Measurements from ENCODE around the gene APOL1. TPM values are rescaled to one million over a fixed set of nuclear protein-coding genes. Genes with fewer than 3 reads are reported as not detected.

APOL1 gene
- total RNA-seq, 1 donor from 2014 or later, result 4.7 TPM

Small RNAs within 50 kb of the gene (small RNA-seq; reads per million reads assigned to genes)
- gene MIR6819, result not detected

Other genes with a start within 250 kb of the APOL1 start
- gene RBFOX2, start 224.3 kb upstream of the APOL1 start, total RNA-seq, result 200 TPM
- gene APOL3, start 92.4 kb upstream of the APOL1 start, total RNA-seq, result 13.6 TPM
- 21.4 TPM for gene APOL4, start 51.3 kb upstream of the APOL1 start, total RNA-seq
- gene APOL2, start 13.6 kb upstream of the APOL1 start, total RNA-seq, result 21.4 TPM
- gene MYH9, start 134.8 kb downstream of the APOL1 start, total RNA-seq, result 111 TPM
- 19.3 TPM for gene TXN2, start 228.5 kb downstream of the APOL1 start, total RNA-seq